GM21423 (cell line): Measurements from ENCODE around the gene ROBO1.
A peak's percentile ranks its signal among the peaks of the same experiment; 100 is the strongest.

ENCODE experiments used
- ATAC-seq: cut with Tn5 transposase; IDR thresholded peaks from one replicate; pipeline ENCODE4 v1.9.1; 2021; ENCODE audit warnings: mild to moderate bottlenecking, moderate library complexity; ENCODE audit not compliant: unreplicated experiment

ROBO1 gene

GRCh38 chr3:79097964-79098660 lies 669.7 kb downstream of the ROBO1 start:
- ATAC-seq: no peak

GRCh38 chr3:79094654-79095053 lies 673.1 kb downstream of the ROBO1 start:
- no peak for ATAC-seq

GRCh38 chr3:79086514-79086913 lies 681.3 kb downstream of the ROBO1 start:
- ATAC-seq: peak; percentile 73

- ATAC-seq: no peak
Observed at GRCh38 chr3:79085171-79085570, 682.6 kb downstream of the ROBO1 start.

- no peak for ATAC-seq
Observed at GRCh38 chr3:79081335-79081734, 686.5 kb downstream of the ROBO1 start.

GRCh38 chr3:79074558-79074957 lies 693.2 kb downstream of the ROBO1 start:
- no peak for ATAC-seq

GRCh38 chr3:79067734-79068133 lies 700.1 kb downstream of the ROBO1 start:
- no peak for ATAC-seq

GRCh38 chr3:79066481-79066880 lies 701.3 kb downstream of the ROBO1 start:
- ATAC-seq: no peak

GRCh38 chr3:79063624-79064023 lies 704.2 kb downstream of the ROBO1 start:
- ATAC-seq: no peak

- no peak for ATAC-seq
Observed at GRCh38 chr3:79057756-79058155, 710.0 kb downstream of the ROBO1 start.

GRCh38 chr3:79056498-79056897 lies 711.3 kb downstream of the ROBO1 start:
- ATAC-seq: no peak

- ATAC-seq: no peak
Observed at GRCh38 chr3:79052054-79052681, 715.6 kb downstream of the ROBO1 start.

GRCh38 chr3:79047581-79047980 lies 720.2 kb downstream of the ROBO1 start:
- no peak for ATAC-seq

GRCh38 chr3:79041621-79042020 lies 726.2 kb downstream of the ROBO1 start:
- no peak for ATAC-seq

GRCh38 chr3:79040701-79041100 lies 727.1 kb downstream of the ROBO1 start:
- no peak for ATAC-seq

GRCh38 chr3:79040091-79040490 lies 727.7 kb downstream of the ROBO1 start:
- ATAC-seq: no peak

- ATAC-seq: no peak
Observed at GRCh38 chr3:79039192-79039591, 728.6 kb downstream of the ROBO1 start.

GRCh38 chr3:79038636-79039035 lies 729.2 kb downstream of the ROBO1 start:
- no peak for ATAC-seq

GRCh38 chr3:79038057-79038456 lies 729.7 kb downstream of the ROBO1 start:
- no peak for ATAC-seq

GRCh38 chr3:79032686-79033318 lies 735.0 kb downstream of the ROBO1 start:
- no peak for ATAC-seq

- no peak for ATAC-seq
Observed at GRCh38 chr3:79030157-79030556, 737.6 kb downstream of the ROBO1 start.

GRCh38 chr3:79028916-79029315 lies 738.9 kb downstream of the ROBO1 start:
- no peak for ATAC-seq
